LNCaP clone FGC (cell line): ENCODE measurements around the gene PFN3.

Experiments used
- DNase-seq: peaks from one replicate; pipeline ENCODE4 v3.0.0-alpha.2; 2011; ENCODE audit warnings: low read depth
- H3K4me3 ChIP-seq: 2 replicates; pipeline ENCODE4 v1.5.1; 2011; ENCODE audit warnings: mild to moderate bottlenecking, low read depth, low read length, control low read depth
- CTCF ChIP-seq: IDR thresholded peaks from 2 replicates; pipeline ENCODE4 v1.5.1; 2012; ENCODE audit warnings: mild to moderate bottlenecking; ENCODE audit not compliant: control insufficient read depth, insufficient read depth; ENCODE audit errors: extremely low read depth

Gene PFN3

GRCh38 chr5:177354711-177355110, 45.8 kb downstream of the PFN3 start:
- no peak for DNase-seq
- no peak for TF ChIP-seq CTCF
- H3K4me3 ChIP-seq = no peak overlapping the region

- TF ChIP-seq CTCF = no peak
- no peak for DNase-seq
- H3K4me3 ChIP-seq = no peak overlapping the region
Measured at GRCh38 chr5:177354256-177354655, 46.2 kb downstream of the PFN3 start.

DNA sequence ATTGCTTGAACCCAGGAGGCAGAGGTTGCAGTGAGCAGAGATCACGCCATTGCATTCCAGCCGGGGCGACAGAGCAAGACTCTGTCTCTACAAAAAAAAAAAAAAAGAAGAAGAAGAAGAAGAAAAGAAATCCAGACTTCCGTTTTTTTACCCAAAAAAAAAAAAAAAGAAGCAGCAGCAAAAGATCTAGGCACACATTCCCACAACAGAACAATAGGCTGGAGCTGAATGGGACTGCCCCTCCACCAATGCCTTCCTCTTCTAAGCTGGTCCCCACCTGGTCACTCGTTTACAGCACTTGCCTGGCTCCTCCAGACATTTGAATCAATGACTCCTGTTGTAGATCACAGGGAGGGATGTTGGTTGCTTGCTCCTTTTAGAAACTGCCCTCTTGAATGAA, 47.4 kb downstream of the PFN3 start:
- no peak for DNase-seq
- no peak for TF ChIP-seq CTCF
- no peak overlapping the region for H3K4me3 ChIP-seq

GRCh38 chr5:177351392-177352329, 48.8 kb downstream of the PFN3 start, which contains the start of gene LMAN2:
Gene LMAN2, minus strand, starts transcription at chr5:177351668. Its CDS starts 21 bp downstream, at chr5:177351647.
- TF ChIP-seq CTCF = no peak
- peak; percentile 89 for DNase-seq
- H3K4me3 ChIP-seq = peak within 1 kb of the TSS; percentile 95

DNA sequence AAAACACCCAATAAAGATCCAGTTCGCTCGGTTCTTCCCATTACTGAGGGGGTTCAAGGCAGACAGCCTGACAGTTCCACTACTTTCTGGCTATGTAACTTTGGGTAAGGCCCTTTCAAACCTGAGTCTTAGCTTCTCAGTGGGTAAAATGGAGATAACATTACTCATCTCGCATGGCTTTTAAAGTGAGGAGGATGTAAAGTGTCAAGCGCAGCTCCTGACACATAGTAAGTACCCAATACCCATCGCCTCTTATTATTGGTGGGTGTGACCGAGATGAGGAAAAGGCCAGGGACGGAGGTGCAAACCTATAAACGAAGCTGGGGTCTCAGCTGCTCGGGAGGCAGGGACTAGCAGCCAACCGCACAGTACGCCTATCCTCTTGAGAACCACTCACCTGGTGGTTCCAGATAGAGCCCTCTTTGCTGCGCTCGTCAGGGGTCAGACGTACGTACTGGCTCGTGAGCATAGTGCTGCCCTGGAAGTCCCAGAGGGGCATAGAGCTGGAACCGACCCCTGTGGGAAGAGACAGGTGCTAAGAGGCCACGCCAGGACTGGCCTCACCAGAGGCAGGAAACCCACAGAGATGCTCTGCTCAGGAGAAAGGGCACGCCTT, 49.6 kb downstream of the PFN3 start:
- TF ChIP-seq CTCF = no peak
- no peak for DNase-seq
- peak overlapping the region; percentile 95 for H3K4me3 ChIP-seq
